Measurements from ENCODE around the gene SFTPD. TPM values are rescaled to one million over a fixed set of nuclear protein-coding genes. Genes with fewer than 3 reads are reported as not detected.

The SFTPD gene
- polyA plus RNA-seq, 12 donors: 0.52 to 2.4 (median 1.2) TPM; not detected in 2

Other genes starting within 250 kb of the SFTPD start
- 1 to 10 TPM in 9 of 12 donors, under 1 TPM in 1, not detected in 2; 0.97 to 2.9 (median 2.0) TPM for gene NUTM2B, start 245.9 kb downstream of the SFTPD start, polyA plus RNA-seq (ENCODE audit: insufficient read length in 12 of 12)
- 1 to 10 TPM in 1 of 12 donors, under 1 TPM in 4, not detected in 7; 0.21 to 1.1 (median 0.65) TPM for gene NUTM2E, start 122.4 kb downstream of the SFTPD start, polyA plus RNA-seq (ENCODE audit: insufficient read length in 12 of 12)
- gene TMEM254, start 129.6 kb upstream of the SFTPD start, polyA plus RNA-seq (ENCODE audit: insufficient read length in 12 of 12): 10 to 100 TPM in 11 of 12 donors, not detected in 1; 13.9 to 62.9 (median 20.1) TPM
- 100 to 1,000 TPM in 1 of 12 donors, 10 to 100 TPM in 10, not detected in 1; 55.4 to 143 (median 71.3) TPM for gene PLAC9, start 183.6 kb upstream of the SFTPD start, polyA plus RNA-seq (ENCODE audit: insufficient read length in 12 of 12)

Data from muscle of arm (tissue), 12 donors.